Measurements from ENCODE around the gene MAS1L.

DNA sequence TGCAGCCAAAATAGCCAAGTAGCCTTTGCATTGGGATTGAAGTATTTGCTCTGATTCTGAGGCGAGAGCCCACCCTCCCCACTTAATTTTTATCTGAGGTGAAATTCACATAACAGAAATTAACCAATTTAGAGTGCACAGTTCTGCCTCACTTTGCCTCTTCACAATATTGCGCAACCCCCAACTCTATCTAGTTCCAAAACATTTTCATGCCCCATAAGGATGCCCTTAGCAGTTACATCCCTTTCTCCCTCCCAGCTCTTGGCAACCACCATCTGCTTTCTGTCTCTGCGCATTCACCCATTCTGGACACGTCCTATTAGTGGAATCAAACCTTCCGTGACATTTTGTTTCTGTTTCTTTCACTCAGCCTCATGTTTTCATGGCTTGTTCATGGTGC lies 9.0 kb downstream of the MAS1L start:
- TF ChIP-seq, protein P1, sequence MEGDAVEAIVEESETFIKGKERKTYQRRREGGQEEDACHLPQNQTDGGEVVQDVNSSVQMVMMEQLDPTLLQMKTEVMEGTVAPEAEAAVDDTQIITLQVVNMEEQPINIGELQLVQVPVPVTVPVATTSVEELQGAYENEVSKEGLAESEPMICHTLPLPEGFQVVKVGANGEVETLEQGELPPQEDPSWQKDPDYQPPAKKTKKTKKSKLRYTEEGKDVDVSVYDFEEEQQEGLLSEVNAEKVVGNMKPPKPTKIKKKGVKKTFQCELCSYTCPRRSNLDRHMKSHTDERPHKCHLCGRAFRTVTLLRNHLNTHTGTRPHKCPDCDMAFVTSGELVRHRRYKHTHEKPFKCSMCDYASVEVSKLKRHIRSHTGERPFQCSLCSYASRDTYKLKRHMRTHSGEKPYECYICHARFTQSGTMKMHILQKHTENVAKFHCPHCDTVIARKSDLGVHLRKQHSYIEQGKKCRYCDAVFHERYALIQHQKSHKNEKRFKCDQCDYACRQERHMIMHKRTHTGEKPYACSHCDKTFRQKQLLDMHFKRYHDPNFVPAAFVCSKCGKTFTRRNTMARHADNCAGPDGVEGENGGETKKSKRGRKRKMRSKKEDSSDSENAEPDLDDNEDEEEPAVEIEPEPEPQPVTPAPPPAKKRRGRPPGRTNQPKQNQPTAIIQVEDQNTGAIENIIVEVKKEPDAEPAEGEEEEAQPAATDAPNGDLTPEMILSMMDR (IDR thresholded peaks at IDR 0.05; ENCODE audit: low read depth, low read length): no peak
- TF ChIP-seq EZH2phosphoT487 (IDR thresholded peaks at IDR 0.05; ENCODE audit: low read depth): no peak

All from OCI-LY3 (cell line).